ENCODE data around the gene ZHX3.
A peak's percentile ranks its signal among the peaks of the same experiment; 100 is the strongest.

Gene ZHX3

DNA sequence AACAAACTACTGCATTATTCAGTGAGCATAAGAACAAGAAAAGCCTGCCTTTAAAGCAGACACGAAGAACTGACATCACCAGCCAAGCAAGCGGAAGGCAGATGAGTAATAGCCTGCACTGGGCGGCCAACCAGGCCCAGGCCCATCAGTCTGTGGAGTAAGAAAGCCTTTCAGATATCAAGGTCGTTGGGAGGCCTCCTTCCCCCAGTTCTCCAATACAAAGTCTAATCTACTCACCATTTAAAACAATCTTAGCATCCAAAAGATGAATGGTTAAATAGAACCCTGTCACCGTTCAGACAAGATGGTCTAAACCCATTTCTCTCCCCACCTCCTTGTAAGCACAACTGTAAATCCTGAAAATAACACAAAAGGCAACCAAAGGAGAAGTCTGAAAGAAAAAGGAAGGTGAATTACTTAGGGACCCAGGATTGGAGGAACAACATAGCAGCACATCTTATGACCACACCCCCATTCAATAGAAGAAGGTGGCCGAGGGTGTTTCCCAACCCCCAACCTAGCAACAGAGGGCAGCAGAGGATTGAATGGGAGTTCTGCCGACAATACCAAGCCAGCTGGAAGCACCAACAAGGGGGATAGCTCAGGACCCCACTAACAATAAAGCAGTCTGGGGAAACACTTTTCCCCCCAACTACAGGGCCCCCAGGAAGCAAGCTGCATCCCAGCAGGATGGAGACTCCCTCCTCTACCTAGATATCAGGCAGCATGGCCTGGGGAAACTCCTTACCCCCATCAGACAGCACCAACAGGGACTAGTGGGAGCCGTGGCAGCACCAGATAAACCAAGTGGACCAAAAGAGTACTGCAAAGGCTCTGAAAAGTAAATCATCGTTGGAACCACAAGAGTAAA lies 67.9 kb downstream of the ZHX3 start:
- Histone ChIP-seq H3K4me1 (ENCODE audit: control insufficient read depth, low read length) (peaks cover 39% of the 10 kb centered on the region), H3K79me2 (ENCODE audit: control insufficient read depth, low read length) (no peaks in the 10 kb centered on the region), H3F3A (ENCODE audit: control insufficient read depth, insufficient read depth) (no peaks in the 10 kb centered on the region), H3K27me3 (ENCODE audit: control insufficient read depth, low read length) (no peaks in the 10 kb centered on the region), H4K20me1 (ENCODE audit: control insufficient read depth, insufficient read depth, low read depth, low read length) (no peaks in the 10 kb centered on the region), H3K4me2 (ENCODE audit: low read length) (peak overlapping the region; percentile 60; the same call in 1 of the 2 replicates), H3K9me3 (ENCODE audit: control insufficient read depth, insufficient read depth, low read length) (no peaks in the 10 kb centered on the region), H3K27ac (ENCODE audit: low read depth, low read length) (no peak overlapping the region), H3K9me2 (replicated peaks; ENCODE audit: control insufficient read depth, low read length) (no peaks in the 10 kb centered on the region), H3K4me3 (ENCODE audit: low read length) (no peak overlapping the region), H3K36me3 (ENCODE audit: control insufficient read depth, low read length) (no peaks in the 10 kb centered on the region)
- TF ChIP-seq CTCF (IDR thresholded peaks at IDR 0.05; ENCODE audit: low read depth, low read length, poor library complexity, severe bottlenecking) (peak; percentile 38), EZH2phosphoT487 (IDR thresholded peaks at IDR 0.05; ENCODE audit: borderline replicate concordance, low read length) (no peak)

GRCh38 chr20:41248368-41249024 lies 69.0 kb downstream of the ZHX3 start:
- Histone ChIP-seq H3K4me2 (ENCODE audit: low read length) (peak overlapping the region; percentile 60), H3K9me2 (replicated peaks; ENCODE audit: control insufficient read depth, low read length) (no peaks in the 10 kb centered on the region), H3K4me1 (ENCODE audit: control insufficient read depth, low read length) (peaks cover 39% of the 10 kb centered on the region), H3F3A (ENCODE audit: control insufficient read depth, insufficient read depth) (no peaks in the 10 kb centered on the region), H3K27me3 (ENCODE audit: control insufficient read depth, low read length) (no peaks in the 10 kb centered on the region), H3K36me3 (ENCODE audit: control insufficient read depth, low read length) (no peaks in the 10 kb centered on the region), H4K20me1 (ENCODE audit: control insufficient read depth, insufficient read depth, low read depth, low read length) (no peaks in the 10 kb centered on the region), H3K4me3 (ENCODE audit: low read length) (peak overlapping the region; percentile 44), H3K9me3 (ENCODE audit: control insufficient read depth, insufficient read depth, low read length) (no peaks in the 10 kb centered on the region), H3K79me2 (ENCODE audit: control insufficient read depth, low read length) (no peaks in the 10 kb centered on the region), H3K27ac (ENCODE audit: low read depth, low read length) (peak overlapping the region; percentile 20)
- TF ChIP-seq EZH2phosphoT487 (IDR thresholded peaks at IDR 0.05; ENCODE audit: borderline replicate concordance, low read length): no peak
- TF ChIP-seq CTCF (IDR thresholded peaks at IDR 0.05; ENCODE audit: low read depth, low read length, poor library complexity, severe bottlenecking): no peak

- no peaks in the 10 kb centered on the region for H3K9me2 ChIP-seq (replicated peaks; ENCODE audit: control insufficient read depth, low read length)
- H3K79me2 ChIP-seq (ENCODE audit: control insufficient read depth, low read length): no peaks in the 10 kb centered on the region
- peaks cover 42% of the 10 kb centered on the region for H3K4me1 ChIP-seq (ENCODE audit: control insufficient read depth, low read length)
- peak overlapping the region; percentile 60 for H3K4me2 ChIP-seq (ENCODE audit: low read length)
- H3K4me3 ChIP-seq (ENCODE audit: low read length): no peak overlapping the region
- no peaks in the 10 kb centered on the region for H3K9me3 ChIP-seq (ENCODE audit: control insufficient read depth, insufficient read depth, low read length)
- H3K27me3 ChIP-seq (ENCODE audit: control insufficient read depth, low read length): no peaks in the 10 kb centered on the region
- H3F3A ChIP-seq (ENCODE audit: control insufficient read depth, insufficient read depth): no peaks in the 10 kb centered on the region
- no peaks in the 10 kb centered on the region for H4K20me1 ChIP-seq (ENCODE audit: control insufficient read depth, insufficient read depth, low read depth, low read length)
- H3K36me3 ChIP-seq (ENCODE audit: control insufficient read depth, low read length): no peaks in the 10 kb centered on the region
- no peak overlapping the region for H3K27ac ChIP-seq (ENCODE audit: low read depth, low read length)
- TF ChIP-seq CTCF (IDR thresholded peaks at IDR 0.05; ENCODE audit: low read depth, low read length, poor library complexity, severe bottlenecking) (no peak), EZH2phosphoT487 (IDR thresholded peaks at IDR 0.05; ENCODE audit: borderline replicate concordance, low read length) (no peak)
Observed at GRCh38 chr20:41247523-41248367, 69.8 kb downstream of the ZHX3 start.

Measured in DOHH2 (cell line).